Left ventricle myocardium superior (tissue), 1 donor: ENCODE results near the gene AKT1S1. TPM values are rescaled to one million over a fixed set of nuclear protein-coding genes. Genes with fewer than 3 reads are reported as not detected.

Experiments used
- ATAC-seq: fragments of 200-7000 bp; cut with Tn5 transposase; one replicate; pipeline ENCODE4 v1.9.1; 2020; ENCODE audit warnings: mild to moderate bottlenecking, moderate library complexity
- DNase-seq: peaks from one replicate; pipeline ENCODE4 v3.0.0-alpha.2; 2020
- intact Hi-C: fragments of 100-400 bp; cut with micrococcal nuclease; formaldehyde crosslinking; loops from one replicate; pipeline ENCODE4 v1.11.0; 2022
- total RNA-seq: library from RNA; stranded (reverse); fragmentation: NEBNext Ultra II Directional; extraction: Animal tissue kit (Norgen Biotek cat#: 25700); gene quantifications from one replicate; pipeline ENCODE4 v1.2.1, GENCODE V29; 2021
- donor health status: DM: no; HTN: yes; CAD: no; lungs with severe emphysema.

The AKT1S1 gene
- total RNA-seq, 1 donor from 2014 or later = 41.2 TPM

DNA sequence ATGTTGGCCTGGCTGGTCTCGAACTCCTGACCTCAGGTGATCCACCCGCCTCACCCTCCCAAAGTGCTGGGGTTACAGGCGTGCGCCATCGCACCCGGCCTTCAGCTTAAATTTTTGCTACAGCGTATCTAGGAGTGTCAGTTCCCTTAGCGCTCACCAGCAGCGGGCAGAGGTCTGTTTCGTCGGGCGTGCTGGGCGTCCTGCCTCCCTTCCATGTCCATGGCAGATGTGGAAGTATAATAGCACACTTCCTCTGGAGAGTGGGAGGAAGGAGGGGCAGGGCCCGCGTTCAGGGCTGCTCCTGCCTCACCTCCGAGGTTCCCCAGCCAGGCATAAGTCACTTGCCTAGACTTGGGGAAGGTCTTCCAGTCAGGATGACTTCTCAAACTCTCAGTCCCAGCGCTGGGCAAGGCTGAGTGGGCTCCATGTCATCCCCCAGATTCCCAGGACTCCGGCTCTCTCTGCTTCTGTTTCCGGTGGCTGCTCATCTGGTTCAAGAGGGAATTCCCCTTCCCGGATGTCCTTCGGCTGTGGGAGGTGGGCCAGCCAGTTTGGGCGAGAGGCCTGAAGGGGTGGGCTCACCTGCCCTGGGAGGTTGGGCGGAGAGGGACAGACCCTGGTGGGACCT lies 10.0 kb upstream of the AKT1S1 start:
- intact Hi-C loops = no loop called here
- DNase-seq (no peak), ATAC-seq (no peak)

DNA sequence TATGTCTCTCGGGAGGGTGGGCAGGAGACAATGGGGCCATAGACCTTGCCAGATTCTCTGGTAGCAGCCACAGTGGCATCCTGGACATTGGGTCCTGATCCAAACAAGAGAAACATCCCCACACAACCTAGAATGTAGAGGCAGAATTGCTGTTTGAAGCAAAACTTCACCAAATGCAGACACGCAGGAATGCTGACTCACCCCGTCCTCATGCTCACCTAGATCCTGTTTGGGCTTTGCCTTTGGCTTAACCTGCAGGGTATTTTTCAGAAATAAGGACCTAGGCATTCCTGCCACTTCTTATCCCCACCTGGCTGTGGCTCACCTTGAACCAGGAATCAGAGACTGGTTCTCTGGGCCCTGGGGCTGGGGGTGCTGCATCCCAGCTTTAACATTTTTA lies 7.6 kb upstream of the AKT1S1 start:
- intact Hi-C loops = no loop called here
- DNase-seq (no peak), ATAC-seq (no peak)

GRCh38 chr19:49884109-49884508 lies 7.0 kb upstream of the AKT1S1 start:
- intact Hi-C loops = no loop called here
- ATAC-seq (no peak), DNase-seq (no peak)

- DNase-seq (no peak), ATAC-seq (no peak)
- intact Hi-C loops = no loop called here
Measured at GRCh38 chr19:49883094-49883493, 5.9 kb upstream of the AKT1S1 start.

- ATAC-seq = no peak
- no peak for DNase-seq
- intact Hi-C loops = no loop called here
Measured at GRCh38 chr19:49882643-49883042, 5.5 kb upstream of the AKT1S1 start.

- DNase-seq (no peak), ATAC-seq (no peak)
- intact Hi-C loops = no loop called here
Measured at GRCh38 chr19:49881672-49882394, 4.7 kb upstream of the AKT1S1 start.

- intact Hi-C loops = no loop called here
- ATAC-seq (no peak), DNase-seq (no peak)
Measured at GRCh38 chr19:49881186-49881585, 4.0 kb upstream of the AKT1S1 start.

GRCh38 chr19:49880162-49880869 lies 3.2 kb upstream of the AKT1S1 start:
- ATAC-seq (no peak), DNase-seq (no peak)
- intact Hi-C loops = no loop called here

- ATAC-seq = no peak
- intact Hi-C loops = no loop called here
- DNase-seq = no peak
Measured at GRCh38 chr19:49879243-49879963, 2.2 kb upstream of the AKT1S1 start.

- ATAC-seq = no peak
- DNase-seq = no peak
- intact Hi-C loops = no loop called here
Measured at GRCh38 chr19:49878744-49879070, 1.6 kb upstream of the AKT1S1 start.

DNA sequence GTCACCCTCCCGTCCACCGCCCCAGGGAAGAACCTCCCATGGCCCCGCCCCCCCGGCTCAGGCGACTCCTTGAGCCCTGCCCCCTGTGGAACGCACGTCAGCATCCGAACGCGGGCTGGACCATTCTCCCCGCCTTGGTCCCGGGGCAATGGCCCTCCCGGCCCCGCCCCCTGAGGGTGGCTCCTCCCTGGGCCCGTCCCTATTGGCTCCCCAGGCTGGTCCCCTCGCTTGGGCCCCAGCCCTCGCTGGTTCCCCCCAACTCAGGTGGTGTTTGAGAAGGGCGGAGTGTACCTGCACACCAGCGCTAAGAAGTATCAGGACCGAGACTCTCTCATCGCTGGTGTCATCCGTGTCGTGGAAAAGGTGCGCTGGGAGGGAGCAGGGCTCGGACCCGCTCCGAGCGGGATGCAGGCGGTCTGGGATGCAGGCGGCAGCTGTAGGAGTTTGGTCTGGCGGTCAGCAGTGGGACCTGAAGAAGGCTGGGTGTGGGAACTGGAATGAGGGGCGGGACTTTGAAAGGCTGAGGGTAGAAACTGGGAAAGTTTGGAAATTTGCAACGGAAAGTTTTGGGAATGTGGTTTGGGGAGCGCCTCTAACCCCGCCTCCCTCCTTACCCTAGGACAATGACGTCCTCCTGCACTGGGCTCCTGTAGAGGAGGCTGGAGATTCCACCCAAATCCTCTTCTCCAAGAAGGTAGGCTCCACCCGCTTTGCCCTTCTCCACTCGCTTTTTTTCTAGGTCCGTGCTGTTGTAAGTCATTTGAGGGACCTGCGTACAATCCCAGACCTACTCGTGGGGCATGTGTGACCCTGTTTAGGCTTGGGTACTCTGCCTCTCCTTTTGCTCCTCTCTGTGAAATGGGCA lies 956 bp upstream of the AKT1S1 start:
- DNase-seq (peak; percentile 99), ATAC-seq (peak; percentile 73)
- intact Hi-C loops = no loop called here

DNA sequence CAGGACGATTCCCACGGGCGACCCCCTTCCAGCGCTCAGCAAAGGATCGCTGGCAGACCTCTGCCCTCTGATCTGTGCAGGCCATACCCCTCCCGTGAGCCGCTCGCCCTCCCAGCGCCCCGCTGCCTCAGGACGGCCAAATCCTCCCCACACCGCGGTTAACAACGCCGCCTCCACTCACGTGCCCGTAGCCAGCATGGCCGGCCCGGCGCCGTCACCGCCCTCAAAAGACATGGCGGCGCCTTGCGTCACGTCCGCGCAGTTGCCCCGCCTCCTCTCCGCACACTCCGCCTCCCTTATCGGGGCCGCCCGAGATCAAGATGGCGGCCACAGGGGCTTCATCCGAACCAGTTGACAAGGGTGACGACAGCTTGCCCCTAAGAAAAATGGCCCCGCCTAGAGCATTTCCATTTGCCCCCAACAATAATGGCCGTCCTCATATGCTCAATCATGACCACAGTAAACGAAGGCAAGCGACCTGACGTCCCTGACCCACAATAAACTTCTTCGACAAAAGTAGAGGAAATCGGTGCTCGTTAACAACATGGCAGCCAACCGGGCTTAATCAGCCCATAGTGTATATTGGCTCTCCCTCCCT lies 634 bp downstream of the AKT1S1 start:
- intact Hi-C loops = no loop called here
- peak; percentile 99 for DNase-seq

DNA sequence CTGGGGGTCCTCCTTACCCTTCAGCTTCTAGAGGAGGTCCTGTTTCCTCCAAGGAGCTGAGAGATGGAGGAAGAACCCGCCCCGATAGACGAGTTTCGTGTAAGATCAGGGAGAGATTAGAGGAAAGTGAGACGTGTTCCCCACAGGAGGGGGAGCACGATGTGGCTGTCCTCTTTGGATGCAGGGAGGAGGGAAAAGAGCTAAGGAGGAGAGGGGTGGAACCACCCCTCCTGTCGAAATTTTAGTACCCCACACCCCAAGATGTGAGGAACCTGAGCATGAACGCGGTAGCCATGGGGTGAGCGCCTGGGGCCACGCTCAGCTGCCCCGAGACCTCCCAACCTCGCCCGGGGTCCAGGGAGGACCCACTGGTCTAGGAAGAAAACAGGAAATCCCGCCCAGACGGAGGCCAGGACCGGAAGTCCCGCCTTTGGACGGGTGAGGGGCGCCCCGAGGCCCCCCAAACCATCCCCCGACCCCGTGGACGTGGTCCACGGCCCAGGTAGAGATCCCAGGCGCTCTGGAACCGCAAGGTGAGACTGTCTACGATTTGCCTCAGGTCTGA lies 1.2 kb downstream of the AKT1S1 start:
- intact Hi-C loops = no loop called here
- ATAC-seq = peak; percentile 11
- peak; percentile 81 for DNase-seq

More for the DNA sequence above, 634 bp downstream of the AKT1S1 start:
- ATAC-seq = peak; percentile 77

GRCh38 chr19:49875177-49875576 lies 2.0 kb downstream of the AKT1S1 start:
- DNase-seq (no peak), ATAC-seq (no peak)
- intact Hi-C loops = no loop called here

- DNase-seq (no peak), ATAC-seq (no peak)
- intact Hi-C loops = no loop called here
Measured at GRCh38 chr19:49874503-49875157, 2.5 kb downstream of the AKT1S1 start.

- intact Hi-C loops = no loop called here
- DNase-seq (no peak), ATAC-seq (no peak)
Measured at GRCh38 chr19:49873834-49874233, 3.3 kb downstream of the AKT1S1 start.

DNA sequence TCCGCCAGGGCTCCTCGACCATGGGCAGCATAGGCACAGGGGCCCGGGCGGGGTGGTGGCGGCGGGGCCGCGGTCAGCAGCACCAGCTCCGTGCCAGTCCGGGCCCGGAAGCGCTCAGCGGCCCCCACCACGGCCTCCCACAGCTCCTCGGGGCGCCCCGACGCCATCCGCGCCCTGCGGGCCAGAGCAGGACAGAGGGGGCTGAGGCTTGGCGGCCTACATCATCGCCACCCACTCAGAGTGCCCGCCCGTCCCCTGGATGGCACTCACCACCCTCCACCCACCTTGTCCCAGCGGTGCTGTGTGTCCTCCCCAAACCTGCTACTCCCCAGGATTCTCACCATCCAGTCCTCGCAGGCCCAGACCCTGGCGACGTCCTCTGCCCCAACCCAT lies 4.0 kb downstream of the AKT1S1 start:
- intact Hi-C loops = no loop called here
- ATAC-seq = no peak
- DNase-seq = peak; percentile 29
